OCI-LY3 (cell line): Measurements from ENCODE around the gene CNTN5.

Experiments used
- H2AFZ ChIP-seq: fragments of 200-600, 300-600 bp; shearing (Covaris generic); 2 replicates; pipeline ENCODE4 v1.6.0; 2014; ENCODE audit warnings: antibody characterized with exemption, low read depth, low read length
- H3K27ac ChIP-seq: fragments of 200-600, 300-600 bp; sonication (generic); 2 replicates; pipeline ENCODE4 v1.5.1; 2014; ENCODE audit warnings: mild to moderate bottlenecking, low read length, moderate library complexity, mixed read lengths
- H3K27me3 ChIP-seq: fragments of 200-600, 300-600 bp; sonication (generic); 2 replicates; pipeline ENCODE4 v1.6.1; 2014; ENCODE audit warnings: low read depth, low read length, mixed read lengths
- H3K36me3 ChIP-seq: fragments of 200-600, 300-600 bp; sonication (generic); replicated peaks from 2 replicates; pipeline ENCODE3; 2014; ENCODE audit warnings: low read depth, low read length, mixed read lengths
- H3K4me1 ChIP-seq: fragments of 300-600, 200-600 bp; sonication (generic); 2 replicates; pipeline ENCODE4 v1.6.1; 2014; ENCODE audit warnings: low read length, mixed read lengths
- H3K4me2 ChIP-seq: fragments of 200-600, 300-600 bp; sonication (generic); 2 replicates; pipeline ENCODE4 v1.6.1; 2014; ENCODE audit warnings: low read length, mixed read lengths
- H3K4me3 ChIP-seq: fragments of 300-600, 200-600 bp; sonication (generic); 2 replicates; pipeline ENCODE4 v1.5.1; 2014; ENCODE audit warnings: antibody characterized with exemption, mild to moderate bottlenecking, low read length, moderate library complexity
- H3K79me2 ChIP-seq: fragments of 300-600, 200-600 bp; shearing (Covaris generic); 2 replicates; pipeline ENCODE4 v1.6.1; 2014; ENCODE audit warnings: mild to moderate bottlenecking, low read length, mixed read lengths
- H3K9ac ChIP-seq: fragments of 300-600, 200-600 bp; shearing (Covaris generic); 2 replicates; pipeline ENCODE4 v1.6.0; 2014; ENCODE audit warnings: mild to moderate bottlenecking, low read length, moderate library complexity
- H3K9me3 ChIP-seq: fragments of 200-600, 300-600 bp; shearing (Covaris generic); 2 replicates; pipeline ENCODE4 v1.6.1; 2014; ENCODE audit warnings: low read length, mixed read lengths; ENCODE audit not compliant: insufficient read depth
- H4K20me1 ChIP-seq: fragments of 200-600, 300-600 bp; sonication (generic); 2 replicates; pipeline ENCODE4 v1.6.1; 2016; ENCODE audit warnings: low read length, mixed read lengths; ENCODE audit not compliant: insufficient read depth
- CTCF ChIP-seq: fragments of 200-600, 300-600 bp; sonication (generic); IDR thresholded peaks from 2 replicates; pipeline ENCODE4 v1.5.1; 2014; ENCODE audit warnings: antibody characterized with exemption, low read length, low read depth
- EZH2phosphoT487 ChIP-seq: fragments of 200-600 bp; shearing (Covaris generic); IDR thresholded peaks from 2 replicates; pipeline ENCODE4 v1.6.1; 2018; ENCODE audit warnings: antibody characterized with exemption, mixed run types, low read depth

Gene CNTN5

GRCh38 chr11:100220801-100221200, 1200.1 kb downstream of the CNTN5 start:
- Histone ChIP-seq H3K4me1 (no peaks in the 10 kb centered on the region), H3K4me2 (no peak overlapping the region), H3K9me3 (no peaks in the 10 kb centered on the region), H4K20me1 (no peaks in the 10 kb centered on the region), H3K4me3 (no peak overlapping the region), H3K27me3 (no peaks in the 10 kb centered on the region), H2AFZ (no peak overlapping the region), H3K36me3 (no peaks in the 10 kb centered on the region), H3K79me2 (no peaks in the 10 kb centered on the region), H3K9ac (no peak overlapping the region), H3K27ac (no peak overlapping the region)
- TF ChIP-seq EZH2phosphoT487 (no peak), CTCF (no peak)

- Histone ChIP-seq H3K27ac (no peak overlapping the region), H3K36me3 (no peaks in the 10 kb centered on the region)
Observed at GRCh38 chr11:100221791-100222190, 1201.0 kb downstream of the CNTN5 start.

GRCh38 chr11:100224541-100225034, 1203.8 kb downstream of the CNTN5 start:
- H3K4me2 ChIP-seq = no peak overlapping the region
- no peaks in the 10 kb centered on the region for H3K4me1 ChIP-seq
- no peak overlapping the region for H2AFZ ChIP-seq
- no peak overlapping the region for H3K9ac ChIP-seq
- TF ChIP-seq CTCF = no peak
- no peaks in the 10 kb centered on the region for H3K36me3 ChIP-seq
- H3K4me3 ChIP-seq = no peak overlapping the region
- no peaks in the 10 kb centered on the region for H3K9me3 ChIP-seq
- H3K27ac ChIP-seq = no peak overlapping the region
- H3K79me2 ChIP-seq = no peaks in the 10 kb centered on the region
- no peaks in the 10 kb centered on the region for H3K27me3 ChIP-seq
- H4K20me1 ChIP-seq = no peaks in the 10 kb centered on the region

More at GRCh38 chr11:100221791-100222190, 1201.0 kb downstream of the CNTN5 start:
- H3K4me3 ChIP-seq = no peak overlapping the region
- H2AFZ ChIP-seq = no peak overlapping the region
- no peak overlapping the region for H3K4me2 ChIP-seq
- no peak for TF ChIP-seq CTCF
- TF ChIP-seq EZH2phosphoT487 = no peak
- no peak overlapping the region for H3K9ac ChIP-seq
- H3K27me3 ChIP-seq = no peaks in the 10 kb centered on the region
- H3K4me1 ChIP-seq = no peaks in the 10 kb centered on the region
- no peaks in the 10 kb centered on the region for H3K79me2 ChIP-seq
- no peaks in the 10 kb centered on the region for H4K20me1 ChIP-seq
- no peaks in the 10 kb centered on the region for H3K9me3 ChIP-seq

- Histone ChIP-seq H3K4me2 (no peak overlapping the region), H3K9me3 (no peaks in the 10 kb centered on the region), H3K27me3 (no peaks in the 10 kb centered on the region), H3K27ac (no peak overlapping the region), H4K20me1 (no peaks in the 10 kb centered on the region), H3K36me3 (no peaks in the 10 kb centered on the region), H3K4me3 (no peak overlapping the region), H3K4me1 (no peaks in the 10 kb centered on the region), H3K79me2 (no peaks in the 10 kb centered on the region), H3K9ac (no peak overlapping the region), H2AFZ (no peak overlapping the region)
- TF ChIP-seq CTCF = no peak
- TF ChIP-seq EZH2phosphoT487 = no peak
Observed at GRCh38 chr11:100229086-100229485, 1208.3 kb downstream of the CNTN5 start.
